ENCODE results near the gene MS4A15. TPM values are rescaled to one million over a fixed set of nuclear protein-coding genes. Genes with fewer than 3 reads are reported as not detected.
"Not testable (repeated sequence)": the region's sequence is repeated elsewhere in the genome, so short reads cannot be mapped to it uniquely, and the experiment has no call there.

Gene MS4A15
- polyA plus RNA-seq, 2 donors = not detected

- Histone ChIP-seq H3K4me1 (ENCODE audit: control insufficient read depth in 2 of 2, insufficient read depth in 2 of 2, low read length in 1 of 2) (no peaks in the 10 kb centered on the region), H3K36me3 (ENCODE audit: control insufficient read depth in 2 of 2, insufficient read depth in 2 of 2, low read length in 1 of 2) (no peaks in the 10 kb centered on the region), H3K9me3 (ENCODE audit: control insufficient read depth in 2 of 2, insufficient read depth in 1 of 2, low read depth in 1 of 2, low read length in 1 of 2) (no peaks in the 10 kb centered on the region), H3K27ac (ENCODE audit: low read depth in 2 of 2, low read length in 1 of 2) (no peak overlapping the region), H3K4me3 (ENCODE audit: low read depth in 1 of 2, low read length in 2 of 2) (no peak overlapping the region), H3K27me3 (ENCODE audit: control insufficient read depth in 1 of 2, insufficient read depth in 2 of 2, low read length in 2 of 2) (no peaks in the 10 kb centered on the region)
- WGBS, 2 donors = 90% methylated on average over 17 of the region's 17 CpGs
These were observed 8.4 kb upstream of the MS4A15 start for GRCh38 chr11:60748225-60748624.

DNA sequence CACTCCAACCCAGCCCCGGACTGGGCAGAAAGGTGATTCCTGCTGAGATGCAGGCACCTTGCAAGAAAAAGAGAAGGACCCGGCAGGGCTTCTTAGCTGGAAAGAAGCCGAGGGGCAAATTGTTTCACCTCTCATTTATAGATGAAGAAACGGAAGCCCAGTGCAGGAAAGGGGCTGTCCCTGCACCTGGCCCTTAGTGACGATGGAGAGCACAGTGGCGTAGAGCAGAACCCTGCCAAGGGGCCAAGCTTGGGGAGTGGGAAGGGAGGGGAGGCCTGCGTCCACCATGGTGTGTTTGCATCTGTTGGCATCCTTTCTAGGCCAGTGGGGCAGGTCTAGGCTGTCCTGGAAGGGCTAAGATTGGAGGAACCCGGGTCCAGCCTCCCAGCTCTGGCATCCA, 7.8 kb upstream of the MS4A15 start:
- no peaks in the 10 kb centered on the region for H3K27me3 ChIP-seq (ENCODE audit: control insufficient read depth in 1 of 2, insufficient read depth in 2 of 2, low read length in 2 of 2)
- H3K27ac ChIP-seq (ENCODE audit: low read depth in 2 of 2, low read length in 1 of 2) = no peak overlapping the region
- no peaks in the 10 kb centered on the region for H3K36me3 ChIP-seq (ENCODE audit: control insufficient read depth in 2 of 2, insufficient read depth in 2 of 2, low read length in 1 of 2)
- no peaks in the 10 kb centered on the region for H3K4me1 ChIP-seq (ENCODE audit: control insufficient read depth in 2 of 2, insufficient read depth in 2 of 2, low read length in 1 of 2)
- H3K9me3 ChIP-seq (ENCODE audit: control insufficient read depth in 2 of 2, insufficient read depth in 1 of 2, low read depth in 1 of 2, low read length in 1 of 2) = no peaks in the 10 kb centered on the region
- 71 to 75% methylated on average over 8 of the region's 8 CpGs for WGBS, 2 donors
- H3K4me3 ChIP-seq (ENCODE audit: low read depth in 1 of 2, low read length in 2 of 2) = no peak overlapping the region

GRCh38 chr11:60750911-60751310, 5.8 kb upstream of the MS4A15 start:
- Histone ChIP-seq H3K9me3 (ENCODE audit: control insufficient read depth in 2 of 2, insufficient read depth in 1 of 2, low read depth in 1 of 2, low read length in 1 of 2) (no peaks in the 10 kb centered on the region), H3K27ac (ENCODE audit: low read depth in 2 of 2, low read length in 1 of 2) (no peak overlapping the region), H3K36me3 (ENCODE audit: control insufficient read depth in 2 of 2, insufficient read depth in 2 of 2, low read length in 1 of 2) (no peaks in the 10 kb centered on the region), H3K4me1 (ENCODE audit: control insufficient read depth in 2 of 2, insufficient read depth in 2 of 2, low read length in 1 of 2) (no peaks in the 10 kb centered on the region), H3K27me3 (ENCODE audit: control insufficient read depth in 1 of 2, insufficient read depth in 2 of 2, low read length in 2 of 2) (no peaks in the 10 kb centered on the region), H3K4me3 (ENCODE audit: low read depth in 1 of 2, low read length in 2 of 2) (no peak overlapping the region)
- 55 to 63% methylated on average over 3 of the region's 3 CpGs for WGBS, 2 donors

DNA sequence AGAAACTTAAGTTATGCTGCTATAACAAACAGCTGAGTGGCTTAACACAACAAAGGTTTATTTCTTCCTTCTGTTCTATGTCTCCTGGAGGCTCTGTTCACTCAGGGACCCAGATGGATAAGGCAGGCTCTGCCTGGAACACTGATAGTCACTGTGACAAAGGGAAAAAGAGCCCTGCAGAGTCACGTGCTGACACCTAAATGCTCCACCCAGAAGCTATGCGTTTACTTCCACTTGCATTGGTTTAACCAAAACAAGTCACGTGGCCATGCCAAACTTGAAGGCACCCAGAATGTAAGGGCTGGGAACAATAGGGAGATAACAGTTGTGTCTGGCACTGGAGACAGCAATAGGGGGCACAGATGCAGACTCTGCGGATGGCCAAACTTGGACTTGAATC, 3.4 kb upstream of the MS4A15 start:
- no peak overlapping the region for H3K27ac ChIP-seq (ENCODE audit: low read depth in 2 of 2, low read length in 1 of 2)
- 53 to 56% methylated on average over 4 of the region's 4 CpGs for WGBS, 2 donors

DNA sequence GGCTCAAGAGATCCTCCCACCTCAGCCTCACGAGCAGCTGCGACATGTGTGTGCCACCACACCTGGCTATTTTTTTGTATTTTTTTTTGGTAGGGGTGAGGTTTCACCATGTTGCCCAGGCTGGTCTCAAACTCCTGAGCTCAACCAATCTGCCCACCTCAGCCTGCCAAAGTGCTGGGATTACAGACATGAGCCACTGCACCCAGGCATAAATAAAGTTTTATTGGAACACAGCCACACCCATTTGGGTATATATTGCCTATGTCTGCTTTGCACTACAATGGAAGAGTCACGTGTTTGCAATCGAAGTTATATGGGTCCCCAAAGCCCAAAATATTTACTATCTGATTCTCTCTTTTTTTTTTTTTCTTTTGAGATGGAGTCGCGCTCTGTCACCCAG, 1.8 kb upstream of the MS4A15 start:
- Histone ChIP-seq H3K36me3 (ENCODE audit: control insufficient read depth in 2 of 2, insufficient read depth in 2 of 2, low read length in 1 of 2) (no peaks in the 10 kb centered on the region), H3K27ac (ENCODE audit: low read depth in 2 of 2, low read length in 1 of 2) (no peak overlapping the region), H3K4me1 (ENCODE audit: control insufficient read depth in 2 of 2, insufficient read depth in 2 of 2, low read length in 1 of 2) (no peaks in the 10 kb centered on the region), H3K9me3 (ENCODE audit: control insufficient read depth in 2 of 2, insufficient read depth in 1 of 2, low read depth in 1 of 2, low read length in 1 of 2) (no peaks in the 10 kb centered on the region), H3K4me3 (ENCODE audit: low read depth in 1 of 2, low read length in 2 of 2) (no peak overlapping the region), H3K27me3 (ENCODE audit: control insufficient read depth in 1 of 2, insufficient read depth in 2 of 2, low read length in 2 of 2) (no peaks in the 10 kb centered on the region)
- WGBS, 2 donors = 92% methylated on average over 6 of the region's 6 CpGs

More for the DNA sequence above, 3.4 kb upstream of the MS4A15 start:
- H3K4me3 ChIP-seq (ENCODE audit: low read depth in 1 of 2, low read length in 2 of 2) = no peak overlapping the region
- no peaks in the 10 kb centered on the region for H3K9me3 ChIP-seq (ENCODE audit: control insufficient read depth in 2 of 2, insufficient read depth in 1 of 2, low read depth in 1 of 2, low read length in 1 of 2)
- H3K27me3 ChIP-seq (ENCODE audit: control insufficient read depth in 1 of 2, insufficient read depth in 2 of 2, low read length in 2 of 2) = no peaks in the 10 kb centered on the region
- H3K36me3 ChIP-seq (ENCODE audit: control insufficient read depth in 2 of 2, insufficient read depth in 2 of 2, low read length in 1 of 2) = no peaks in the 10 kb centered on the region
- H3K4me1 ChIP-seq (ENCODE audit: control insufficient read depth in 2 of 2, insufficient read depth in 2 of 2, low read length in 1 of 2) = no peaks in the 10 kb centered on the region

GRCh38 chr11:60757231-60757800, 649 bp downstream of the MS4A15 start:
- Histone ChIP-seq H3K9me3 (ENCODE audit: control insufficient read depth in 2 of 2, insufficient read depth in 1 of 2, low read depth in 1 of 2, low read length in 1 of 2) (no peaks in the 10 kb centered on the region), H3K36me3 (ENCODE audit: control insufficient read depth in 2 of 2, insufficient read depth in 2 of 2, low read length in 1 of 2) (no peaks in the 10 kb centered on the region), H3K27ac (ENCODE audit: low read depth in 2 of 2, low read length in 1 of 2) (no peak overlapping the region), H3K27me3 (ENCODE audit: control insufficient read depth in 1 of 2, insufficient read depth in 2 of 2, low read length in 2 of 2) (peaks cover 0 to 6% of the 10 kb centered on the region in 2 donors), H3K4me3 (ENCODE audit: low read depth in 1 of 2, low read length in 2 of 2) (no peak overlapping the region), H3K4me1 (ENCODE audit: control insufficient read depth in 2 of 2, insufficient read depth in 2 of 2, low read length in 1 of 2) (no peaks in the 10 kb centered on the region)
- WGBS, 2 donors = 93% methylated on average over 19 of the region's 19 CpGs

GRCh38 chr11:60758671-60759070, 2.0 kb downstream of the MS4A15 start:
- H3K9me3 ChIP-seq (ENCODE audit: control insufficient read depth in 2 of 2, insufficient read depth in 1 of 2, low read depth in 1 of 2, low read length in 1 of 2); H3K4me1 ChIP-seq (ENCODE audit: control insufficient read depth in 2 of 2, insufficient read depth in 2 of 2, low read length in 1 of 2); H3K36me3 ChIP-seq (ENCODE audit: control insufficient read depth in 2 of 2, insufficient read depth in 2 of 2, low read length in 1 of 2); H3K27me3 ChIP-seq (ENCODE audit: control insufficient read depth in 1 of 2, insufficient read depth in 2 of 2, low read length in 2 of 2); H3K27ac ChIP-seq (ENCODE audit: low read depth in 2 of 2, low read length in 1 of 2); H3K4me3 ChIP-seq (ENCODE audit: low read depth in 1 of 2, low read length in 2 of 2): not testable (repeated sequence)
- WGBS, 2 donors = 82 to 91% methylated on average over 4 of the region's 4 CpGs

DNA sequence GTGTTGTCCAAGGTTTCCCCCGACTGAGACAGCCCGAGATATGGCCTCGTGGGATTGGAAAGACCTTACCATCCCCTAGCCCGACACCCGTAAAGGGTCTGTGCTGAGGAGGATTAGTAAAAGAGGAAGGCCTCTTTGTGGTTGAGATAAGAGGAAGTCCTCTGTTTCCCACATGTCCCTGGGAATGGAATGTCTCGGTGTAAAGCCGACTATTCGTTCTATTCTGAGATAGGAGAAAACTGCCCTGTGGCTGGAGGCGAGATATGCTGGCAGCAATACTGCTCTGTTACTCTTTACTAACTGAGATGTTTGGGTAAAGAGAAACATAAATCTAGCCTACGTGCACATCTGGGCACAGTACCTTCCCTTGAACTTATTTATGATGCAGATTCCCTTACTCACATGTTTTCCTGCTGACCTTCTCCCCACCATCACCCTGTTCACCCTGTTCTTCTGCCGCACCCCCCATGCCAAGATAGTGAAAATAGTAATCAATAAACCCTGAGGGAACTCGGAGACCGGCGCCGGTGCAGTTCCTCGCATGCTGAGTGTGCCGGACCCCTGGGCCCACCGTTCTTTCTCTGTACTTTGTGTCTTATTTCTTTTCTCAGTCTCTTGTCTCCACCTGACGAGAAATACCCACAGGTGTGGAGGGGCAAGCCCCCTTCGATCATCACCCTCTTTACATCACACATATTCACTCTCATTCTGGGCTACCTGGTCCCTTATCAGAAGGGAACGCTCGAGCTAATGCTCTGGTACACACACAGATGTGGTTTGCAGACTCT, 3.0 kb downstream of the MS4A15 start:
- not testable (repeated sequence) for H3K4me1 ChIP-seq (ENCODE audit: control insufficient read depth in 2 of 2, insufficient read depth in 2 of 2, low read length in 1 of 2); H3K27me3 ChIP-seq (ENCODE audit: control insufficient read depth in 1 of 2, insufficient read depth in 2 of 2, low read length in 2 of 2); H3K27ac ChIP-seq (ENCODE audit: low read depth in 2 of 2, low read length in 1 of 2); H3K36me3 ChIP-seq (ENCODE audit: control insufficient read depth in 2 of 2, insufficient read depth in 2 of 2, low read length in 1 of 2); H3K4me3 ChIP-seq (ENCODE audit: low read depth in 1 of 2, low read length in 2 of 2); H3K9me3 ChIP-seq (ENCODE audit: control insufficient read depth in 2 of 2, insufficient read depth in 1 of 2, low read depth in 1 of 2, low read length in 1 of 2)
- 76 to 77% methylated on average over 22 of the region's 22 CpGs for WGBS, 2 donors

GRCh38 chr11:60761436-60762190, 4.9 kb downstream of the MS4A15 start:
- H3K27me3 ChIP-seq (ENCODE audit: control insufficient read depth in 1 of 2, insufficient read depth in 2 of 2, low read length in 2 of 2) = peaks cover 0 to 6% of the 10 kb centered on the region in 2 donors

More at GRCh38 chr11:60761436-60762190, 4.9 kb downstream of the MS4A15 start:
- H3K36me3 ChIP-seq (ENCODE audit: control insufficient read depth in 2 of 2, insufficient read depth in 2 of 2, low read length in 1 of 2) = no peaks in the 10 kb centered on the region
- 64 to 67% methylated on average over 4 of the region's 4 CpGs for WGBS, 2 donors
- H3K27ac ChIP-seq (ENCODE audit: low read depth in 2 of 2, low read length in 1 of 2) = no peak overlapping the region
- H3K4me3 ChIP-seq (ENCODE audit: low read depth in 1 of 2, low read length in 2 of 2) = no peak overlapping the region
- H3K9me3 ChIP-seq (ENCODE audit: control insufficient read depth in 2 of 2, insufficient read depth in 1 of 2, low read depth in 1 of 2, low read length in 1 of 2) = no peaks in the 10 kb centered on the region
- no peaks in the 10 kb centered on the region for H3K4me1 ChIP-seq (ENCODE audit: control insufficient read depth in 2 of 2, insufficient read depth in 2 of 2, low read length in 1 of 2)

Data from esophagus (tissue), 2 donors.